Suprapubic skin (tissue), 3 donors: ENCODE results near the gene BRIP1.

Experiments
- CTCF ChIP-seq, 2 donors: fragments of 200-600 bp in 1 of 2; fragments of 450-650 bp in 1 of 2; sonication (generic) in 1 of 2; IDR thresholded peaks; one replicate each; pipeline ENCODE4 v1.5.1; 2016 to 2019; ENCODE audit warnings: antibody characterized with exemption in 2 of 2, mild to moderate bottlenecking in 1 of 2, moderate library complexity in 1 of 2
- POLR2AphosphoS5 ChIP-seq, 3 donors: sonication (generic); formaldehyde crosslinking; IDR thresholded peaks; one replicate each; pipeline ENCODE4 v1.6.1; 2017; ENCODE audit warnings: antibody characterized with exemption in 3 of 3

DNA sequence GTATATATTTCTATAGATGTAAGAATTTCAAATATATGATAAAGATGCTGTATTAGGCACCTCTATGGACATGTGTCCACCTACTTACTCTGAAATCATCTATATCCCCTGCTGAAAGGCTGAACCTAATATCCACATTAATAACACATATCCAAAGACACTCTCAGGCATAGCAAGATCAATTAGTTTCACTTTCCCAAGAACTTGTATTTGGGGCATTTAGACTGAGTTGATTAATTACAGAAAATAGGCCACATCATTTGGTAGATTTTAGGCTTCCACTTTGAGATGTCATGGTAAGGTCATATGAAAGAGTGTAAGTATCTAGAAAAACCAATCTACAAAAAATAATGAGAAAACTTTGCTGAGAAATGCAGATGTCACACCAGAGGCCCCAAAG lies 45.1 kb downstream of the BRIP1 start:
- TF ChIP-seq CTCF (IDR thresholded peaks at IDR 0.05) (no peak), POLR2AphosphoS5 (IDR thresholded peaks at IDR 0.05) (no peak)
